Loucy (cell line): ENCODE data around the gene C15orf39.

ENCODE experiments used
- CTCF ChIP-seq: fragments of 200-600 bp; sonication (generic); conservative IDR thresholded peaks from 2 replicates; pipeline ENCODE4 v1.5.1; 2014; ENCODE audit warnings: mild to moderate bottlenecking, antibody characterized with exemption, low read length
- EZH2phosphoT487 ChIP-seq: fragments of 200-600 bp; IDR thresholded peaks from 2 replicates; pipeline ENCODE4 v1.6.1; 2018; ENCODE audit warnings: antibody characterized with exemption, mild to moderate bottlenecking, moderate library complexity, borderline replicate concordance

DNA sequence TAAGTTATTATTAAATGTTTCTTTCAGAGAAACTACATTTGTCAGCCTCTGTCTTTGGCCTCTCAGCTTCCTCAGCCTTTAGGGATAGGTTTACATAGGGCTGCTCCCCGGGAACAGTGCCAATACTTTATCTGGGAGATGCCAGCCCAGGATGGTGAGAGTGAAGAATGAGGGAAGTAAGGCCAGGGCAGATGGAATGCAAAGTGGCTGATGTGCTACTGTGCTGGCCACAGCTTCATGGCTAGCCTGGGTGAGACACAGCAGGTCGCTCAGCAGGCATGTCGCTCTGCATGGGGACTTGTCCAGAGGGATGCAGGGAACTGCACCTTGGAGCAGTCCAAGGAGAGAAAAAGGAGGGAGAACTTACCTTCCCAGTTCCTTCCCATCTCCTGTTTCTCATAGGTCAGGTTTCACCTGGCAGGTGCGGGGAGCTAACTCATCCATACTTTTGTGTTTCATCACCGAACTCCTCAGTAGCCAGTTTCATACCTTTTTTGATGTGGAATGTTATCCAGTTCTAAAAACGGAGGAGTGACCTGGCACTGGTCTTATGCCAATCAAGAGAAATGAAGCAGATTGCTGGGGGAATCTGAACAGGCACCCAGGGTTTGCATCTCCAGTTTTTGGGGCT lies 30.9 kb upstream of the C15orf39 start:
- TF ChIP-seq CTCF (no peak), EZH2phosphoT487 (no peak)
